NCI-H2227 treated with DMSO at 0.1 percent for 48 hours (cell line): ENCODE measurements around the gene DENND1A.
"Not testable (repeated sequence)": the region's sequence is repeated elsewhere in the genome, so short reads cannot be mapped to it uniquely, and the experiment has no call there.

Experiments used
- DNase-seq: peaks from one replicate; lab custom pipeline; 2025; lab: John Stamatoyannopoulos, UW

Gene DENND1A

GRCh38 chr9:123946101-123946821 lies 16.3 kb upstream of the DENND1A start:
- no peak for DNase-seq

- no peak for DNase-seq
Observed at GRCh38 chr9:123945532-123945931, 15.6 kb upstream of the DENND1A start.

GRCh38 chr9:123944464-123944863 lies 14.5 kb upstream of the DENND1A start:
- not testable (repeated sequence) for DNase-seq

GRCh38 chr9:123943671-123944070 lies 13.7 kb upstream of the DENND1A start:
- DNase-seq: no peak

- no peak for DNase-seq
Observed at GRCh38 chr9:123942542-123942941, 12.6 kb upstream of the DENND1A start.

- peak; percentile 30 for DNase-seq
Observed at GRCh38 chr9:123941524-123942070, 11.7 kb upstream of the DENND1A start.

- DNase-seq: no peak
Observed at GRCh38 chr9:123940721-123941523, 11.0 kb upstream of the DENND1A start.

GRCh38 chr9:123938401-123938800 lies 8.5 kb upstream of the DENND1A start:
- no peak for DNase-seq

GRCh38 chr9:123936575-123936974 lies 6.6 kb upstream of the DENND1A start:
- not testable (repeated sequence) for DNase-seq

- no peak for DNase-seq
Observed at GRCh38 chr9:123933440-123934212, 3.7 kb upstream of the DENND1A start.

- no peak for DNase-seq
Observed at GRCh38 chr9:123929177-123929869, 603 bp downstream of the DENND1A start.

- DNase-seq: no peak
Observed at GRCh38 chr9:123928533-123929176, 1.3 kb downstream of the DENND1A start.

GRCh38 chr9:123927625-123928532 lies 2.0 kb downstream of the DENND1A start:
- no peak for DNase-seq

GRCh38 chr9:123926941-123927340 lies 3.0 kb downstream of the DENND1A start:
- DNase-seq: no peak

- DNase-seq: no peak
Observed at GRCh38 chr9:123925819-123926218, 4.1 kb downstream of the DENND1A start.

GRCh38 chr9:123925161-123925560 lies 4.8 kb downstream of the DENND1A start:
- no peak for DNase-seq

GRCh38 chr9:123924727-123925126 lies 5.2 kb downstream of the DENND1A start:
- no peak for DNase-seq

GRCh38 chr9:123923884-123924283 lies 6.0 kb downstream of the DENND1A start:
- DNase-seq: no peak

GRCh38 chr9:123923377-123923776 lies 6.5 kb downstream of the DENND1A start:
- no peak for DNase-seq

- no peak for DNase-seq
Observed at GRCh38 chr9:123922911-123923310, 7.0 kb downstream of the DENND1A start.
